ENCODE measurements around the gene KRAS.

- TF ChIP-seq CTCF (IDR thresholded peaks at IDR 0.05) (no peak), POLR2A (IDR thresholded peaks at IDR 0.05; ENCODE audit: low read depth) (no peak), POLR2AphosphoS5 (IDR thresholded peaks at IDR 0.05) (no peak), EP300 (IDR thresholded peaks at IDR 0.05) (no peak)
Measured at GRCh38 chr12:25202137-25202536, 48.6 kb downstream of the KRAS start.
